ENCODE results near the gene GPN3.
"Not testable (repeated sequence)": the region's sequence is repeated elsewhere in the genome, so short reads cannot be mapped to it uniquely, and the experiment has no call there.

The GPN3 gene

DNA sequence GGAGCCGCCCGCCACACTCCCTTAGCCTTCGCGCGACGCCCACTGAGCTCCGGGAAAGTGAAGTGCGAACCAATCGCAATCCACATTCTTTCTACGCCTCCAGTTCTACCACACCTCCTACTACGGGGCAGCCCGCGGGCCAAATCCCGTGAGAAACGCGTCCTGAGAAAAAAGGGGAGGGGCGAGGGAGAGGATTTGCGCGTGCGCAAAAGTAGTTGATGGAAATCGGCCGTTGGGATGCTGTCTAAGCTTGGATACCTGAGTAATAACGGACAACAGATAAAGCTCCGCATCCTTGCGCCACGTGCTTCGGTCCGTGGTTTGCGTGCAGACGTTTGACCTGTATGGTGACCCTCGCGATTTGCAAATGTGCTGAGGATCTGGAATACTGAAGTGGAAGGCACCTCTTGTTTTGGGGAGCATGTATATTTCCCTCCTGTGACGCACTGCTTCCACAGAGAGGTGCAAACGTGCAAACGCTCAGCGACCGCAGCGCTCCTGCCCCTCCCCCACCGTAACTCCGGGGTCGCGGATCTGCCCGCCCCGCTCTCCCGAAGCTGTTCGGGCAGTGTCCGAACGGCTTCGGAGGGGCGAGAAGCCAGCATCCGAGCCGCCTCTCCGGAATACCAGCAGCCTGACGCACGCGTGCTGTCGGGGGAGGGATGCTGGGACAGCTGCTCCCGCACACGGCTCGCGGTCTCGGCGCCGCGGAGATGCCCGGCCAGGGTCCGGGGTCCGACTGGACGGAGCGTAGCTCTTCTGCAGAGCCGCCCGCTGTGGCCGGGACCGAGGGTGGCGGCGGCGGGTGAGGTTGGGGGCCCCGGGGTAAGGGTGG lies at the start of gene GPN3, which contains the start of gene FAM216A:
TSS of gene GPN3 (minus strand) at position 44 of the 835 bp plus-strand sequence. CDS start 54 bp downstream, outside the sequence.
TSS of gene FAM216A (plus strand) at position 632 of the 835 bp plus-strand sequence. CDS start at position 663, 31 bp downstream.
- peak; percentile 99 for DNase-seq (ENCODE audit: low read depth, low spot score)

DNA sequence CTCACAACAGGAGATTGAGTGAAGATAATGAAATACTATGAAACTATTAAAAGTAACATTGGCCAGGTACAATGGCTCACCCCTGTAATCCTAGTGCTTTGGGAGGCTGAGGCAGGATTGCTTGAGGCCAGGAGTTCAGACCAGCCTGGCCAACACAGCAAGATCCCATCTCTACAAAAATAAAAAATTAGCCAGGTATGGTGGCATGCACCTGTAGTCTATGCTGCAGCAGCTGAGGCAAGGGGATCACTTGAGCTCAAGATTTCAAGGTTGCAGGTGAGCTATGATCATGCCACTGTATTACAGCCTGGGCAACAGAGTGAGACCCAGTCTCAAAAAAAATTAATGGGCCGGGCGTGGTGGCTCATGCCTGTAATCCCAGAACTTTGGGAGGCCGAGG lies 48.9 kb upstream of the GPN3 start:
- no peak for DNase-seq (ENCODE audit: low read depth, low spot score)

- DNase-seq (ENCODE audit: low read depth, low spot score), result no peak
Observed at GRCh38 chr12:110514363-110514762, 46.3 kb upstream of the GPN3 start.

GRCh38 chr12:110513842-110514241 lies 45.8 kb upstream of the GPN3 start:
- DNase-seq (ENCODE audit: low read depth, low spot score), result no peak

DNA sequence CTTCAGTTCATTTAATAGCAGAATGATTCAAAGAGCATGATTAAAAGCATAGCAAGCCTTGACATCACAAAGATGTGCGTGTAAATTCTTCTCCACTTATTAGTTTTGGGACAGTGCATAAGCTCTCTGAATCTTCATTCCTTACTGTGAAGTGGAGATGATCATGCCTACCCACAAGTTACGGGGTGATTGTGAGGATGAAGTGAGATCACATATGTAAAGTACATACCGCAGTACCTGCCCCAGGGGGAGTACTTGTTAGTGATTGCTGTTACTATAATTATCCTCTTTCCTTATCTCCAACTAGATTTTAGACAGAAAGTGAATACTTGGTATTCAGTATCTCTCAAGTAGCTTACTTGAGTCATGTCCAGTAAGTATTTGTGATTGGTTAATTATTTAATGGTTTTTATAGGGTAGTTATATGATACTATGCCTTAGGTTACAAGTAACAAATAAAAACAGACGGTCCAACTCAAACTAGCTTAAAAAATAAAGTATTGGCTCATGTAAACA lies 40.1 kb upstream of the GPN3 start:
- no peak for DNase-seq (ENCODE audit: low read depth, low spot score)

GRCh38 chr12:110505332-110505731 lies 37.3 kb upstream of the GPN3 start:
- no peak for DNase-seq (ENCODE audit: low read depth, low spot score)

DNA sequence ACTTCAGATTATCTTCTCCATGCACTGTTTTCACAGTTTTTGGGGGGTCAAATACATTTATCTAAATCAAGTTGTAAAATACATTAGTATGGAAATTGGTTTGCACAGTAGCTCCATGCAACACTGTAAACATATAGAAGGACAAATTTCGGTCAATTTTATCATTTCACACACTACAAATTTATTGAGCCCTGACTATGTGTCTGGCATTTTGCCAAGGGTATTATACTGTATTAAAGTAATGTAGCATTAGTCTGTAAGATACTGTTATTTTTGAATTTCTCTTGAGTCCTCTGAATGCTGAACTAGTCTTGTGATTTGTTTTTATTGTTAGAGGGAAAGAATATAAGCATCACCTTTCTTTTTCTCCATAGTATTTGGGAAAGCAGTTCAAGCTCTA lies 35.4 kb upstream of the GPN3 start:
- DNase-seq (ENCODE audit: low read depth, low spot score), result no peak

DNA sequence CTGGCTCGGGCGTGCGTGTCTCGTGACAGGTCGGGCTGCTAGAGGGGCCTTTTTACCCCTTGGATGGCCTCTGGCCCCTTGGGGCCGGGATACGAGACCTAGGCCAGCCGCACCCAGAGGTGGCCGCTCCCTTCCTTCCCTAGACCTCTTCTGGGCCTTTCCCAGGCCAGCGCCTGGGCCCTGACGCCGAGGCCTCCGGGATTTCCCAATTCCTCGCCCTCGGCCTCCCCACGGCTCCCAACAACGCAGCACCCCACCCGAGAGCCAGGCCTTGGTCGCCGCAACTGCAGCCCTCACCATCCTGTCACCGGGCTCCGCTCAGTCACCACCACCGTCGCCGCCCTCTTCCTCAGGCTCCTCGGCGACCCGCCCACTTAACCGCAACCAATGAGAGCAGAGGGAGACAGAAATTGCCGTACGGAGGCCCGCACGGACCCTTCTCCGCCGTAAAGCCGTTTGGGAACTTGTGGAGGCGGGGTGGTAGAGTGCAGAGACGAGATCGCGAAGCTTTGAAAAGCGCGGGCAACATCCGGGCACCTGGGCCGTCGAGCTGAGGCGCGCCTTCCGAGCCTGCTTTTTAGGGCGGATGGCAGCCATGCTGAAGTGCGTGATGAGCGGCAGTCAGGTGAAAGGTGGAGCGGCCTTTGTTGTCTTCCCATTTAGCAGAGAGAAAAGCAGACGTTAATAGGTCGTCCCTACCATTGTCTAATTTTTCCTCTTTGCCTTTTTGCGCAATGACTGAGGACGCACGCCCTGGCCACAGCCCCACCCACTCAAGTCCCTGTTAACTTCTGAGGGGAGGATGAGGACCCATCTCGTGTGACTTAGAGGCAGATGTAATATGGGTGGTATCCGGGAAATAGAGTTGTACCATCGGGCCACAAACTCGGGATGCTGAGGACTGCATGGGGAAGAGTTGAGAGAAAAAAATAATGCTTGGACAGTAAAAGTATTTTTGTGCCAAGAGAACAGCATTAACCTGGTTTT lies 34.0 kb upstream of the GPN3 start, which contains the start of the genes RAD9B and VPS29:
TSS of gene RAD9B (plus strand) at position 580 of the 987 bp plus-strand sequence. CDS start at position 587, 7 bp downstream.
TSS of gene VPS29 (minus strand) at position 360 of the 987 bp plus-strand sequence. CDS start at position 300, 60 bp downstream.
- DNase-seq (ENCODE audit: low read depth, low spot score), result peak; percentile 99

DNA sequence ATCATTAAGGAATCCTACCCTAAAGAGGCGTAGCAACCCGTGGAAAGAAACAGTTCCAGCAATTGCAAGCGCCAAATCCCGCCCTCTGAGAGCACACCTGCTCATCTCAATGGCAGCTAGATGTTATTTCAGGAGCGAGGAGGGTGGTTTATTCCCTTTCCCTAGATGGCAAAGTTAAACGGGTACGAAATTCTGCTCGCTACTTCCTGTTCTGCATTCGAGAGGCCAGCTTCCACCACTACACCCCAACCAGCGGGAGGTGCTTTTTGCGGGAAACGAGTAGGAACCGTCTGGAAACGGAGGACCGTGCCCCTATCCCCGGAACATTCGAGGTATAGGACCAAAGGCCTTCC lies 33.3 kb upstream of the GPN3 start:
- DNase-seq (ENCODE audit: low read depth, low spot score), result peak; percentile 68

DNA sequence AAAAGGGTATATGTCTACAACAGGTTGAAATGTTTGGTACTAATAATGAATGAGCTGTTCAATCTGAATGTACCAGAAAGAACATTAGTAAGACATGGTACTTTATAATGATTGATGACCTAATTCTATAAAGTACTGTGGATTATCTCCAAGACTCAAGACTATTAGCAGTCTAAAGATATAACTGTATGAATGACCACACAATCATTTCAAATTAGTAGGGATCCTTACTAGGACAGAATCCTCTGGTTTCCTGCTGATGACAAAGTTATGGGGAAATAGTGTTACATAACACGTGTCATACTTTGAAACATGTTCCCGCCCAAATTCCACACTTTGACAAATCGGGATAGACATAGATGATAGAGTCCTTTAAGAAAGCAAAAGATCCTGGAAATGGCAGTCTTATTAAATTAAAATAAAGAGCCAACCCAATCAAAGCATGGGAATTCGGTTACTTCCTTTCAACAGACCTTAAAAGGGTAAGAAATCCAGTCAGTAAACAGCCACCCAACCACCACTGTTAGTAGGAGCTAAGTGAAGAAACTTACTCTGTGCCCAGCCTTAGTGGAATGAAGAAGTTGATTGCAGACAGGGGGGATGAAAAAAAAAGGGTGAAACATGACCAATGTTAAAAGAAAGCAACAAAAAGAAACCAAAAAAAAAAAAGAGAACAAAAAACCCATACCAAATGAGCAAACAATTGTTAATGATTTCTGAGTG lies 31.1 kb upstream of the GPN3 start:
- peak; percentile 9 for DNase-seq (ENCODE audit: low read depth, low spot score)

GRCh38 chr12:110475426-110475825 lies 7.4 kb upstream of the GPN3 start:
- no peak for DNase-seq (ENCODE audit: low read depth, low spot score)

- DNase-seq (ENCODE audit: low read depth, low spot score), result no peak
Observed at GRCh38 chr12:110467847-110468213, 227 bp downstream of the GPN3 start.

DNA sequence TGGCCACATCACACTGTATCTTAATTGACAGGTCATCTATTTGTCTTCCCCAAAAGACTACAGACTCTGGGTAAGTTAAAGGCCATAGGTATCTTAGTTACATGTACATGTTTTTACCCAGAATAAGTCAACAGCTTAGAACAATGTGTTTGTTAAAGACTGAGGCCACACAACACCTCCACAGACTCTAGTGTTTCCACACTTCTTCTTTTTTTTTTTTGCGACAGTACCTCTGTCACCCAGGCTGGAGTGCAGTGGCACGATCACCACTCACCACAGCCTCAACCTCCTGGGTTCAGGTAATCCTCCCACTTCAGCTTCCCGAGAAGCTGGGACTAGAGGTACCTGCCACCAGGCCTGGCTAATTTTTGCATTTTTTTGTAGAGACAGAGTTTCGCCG lies 1.3 kb downstream of the GPN3 start:
- no peak for DNase-seq (ENCODE audit: low read depth, low spot score)

DNA sequence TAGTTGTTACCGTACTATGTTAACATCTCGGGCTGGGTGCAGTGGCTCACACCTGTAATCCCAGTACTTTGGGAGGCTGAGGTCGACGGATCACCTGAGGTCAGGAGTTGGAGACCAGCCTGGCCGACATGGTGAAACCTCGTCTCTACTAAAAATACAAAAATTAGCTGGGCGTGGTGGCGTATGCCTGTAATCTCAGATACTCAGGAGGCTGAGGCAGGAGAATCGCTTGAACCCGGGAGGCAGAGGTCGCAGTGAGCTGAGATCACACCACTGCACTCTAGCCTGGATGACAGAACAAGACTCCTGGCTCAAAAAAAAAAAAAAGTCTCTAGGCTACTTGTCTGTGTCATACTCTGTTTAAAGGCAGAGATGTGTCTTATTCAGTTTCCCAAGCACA lies 2.3 kb downstream of the GPN3 start:
- DNase-seq (ENCODE audit: low read depth, low spot score), result not testable (repeated sequence)

DNA sequence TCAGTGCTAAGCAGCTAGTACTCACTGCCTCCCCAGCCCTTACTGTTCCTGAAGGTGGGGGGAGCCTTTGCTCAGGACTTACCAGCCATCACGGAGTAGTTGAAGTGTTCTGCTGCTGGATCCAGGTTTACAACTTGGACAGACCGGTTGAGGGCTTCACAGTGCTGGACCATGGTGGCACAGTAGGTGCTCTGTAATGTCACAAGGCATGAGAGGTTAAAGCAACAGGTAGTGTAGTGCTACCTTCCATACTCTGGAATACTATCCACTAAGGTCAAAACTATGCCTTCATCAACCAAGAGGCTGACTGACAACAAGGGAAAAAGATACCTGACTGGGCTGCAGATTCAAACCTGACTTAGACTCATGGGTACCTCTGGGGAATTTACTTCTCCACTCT lies 3.0 kb downstream of the GPN3 start:
- no peak for DNase-seq (ENCODE audit: low read depth, low spot score)

GRCh38 chr12:110461189-110461588 lies 6.9 kb downstream of the GPN3 start:
- DNase-seq (ENCODE audit: low read depth, low spot score), result not testable (repeated sequence)

- DNase-seq (ENCODE audit: low read depth, low spot score), result no peak
Observed at GRCh38 chr12:110458756-110459155, 9.3 kb downstream of the GPN3 start.

- DNase-seq (ENCODE audit: low read depth, low spot score), result no peak
Observed at GRCh38 chr12:110453569-110454296, 14.3 kb downstream of the GPN3 start.

- DNase-seq (ENCODE audit: low read depth, low spot score), result no peak
Observed at GRCh38 chr12:110451263-110451662, 16.8 kb downstream of the GPN3 start.

- peak; percentile 97 for DNase-seq (ENCODE audit: low read depth, low spot score)
Observed at GRCh38 chr12:110449799-110450497, 18.1 kb downstream of the GPN3 start, which contains the start of gene ARPC3. Gene ARPC3, minus strand, starts transcription at chr12:110450337. Its CDS starts 77 bp downstream, at chr12:110450260.
